KOPT-K1 (cell line): Measurements from ENCODE around the gene ZNF44.

ENCODE experiments used
- H3K27ac ChIP-seq: fragments of 200-600 bp; sonication (generic); 2 replicates; pipeline ENCODE4 v1.5.1; 2016; ENCODE audit warnings: antibody characterized with exemption, mild to moderate bottlenecking, low read depth, low read length; ENCODE audit not compliant: poor library complexity, severe bottlenecking
- H3K36me3 ChIP-seq: fragments of 200-600 bp; sonication (generic); 2 replicates; pipeline ENCODE4 v1.5.1; 2017; ENCODE audit warnings: antibody characterized with exemption, mild to moderate bottlenecking, low read length, moderate library complexity; ENCODE audit not compliant: insufficient read depth
- H3K9me3 ChIP-seq: fragments of 200-600 bp; sonication (generic); 2 replicates; pipeline ENCODE4 v1.5.1; 2017; ENCODE audit warnings: antibody characterized with exemption, low read length, mild to moderate bottlenecking; ENCODE audit not compliant: insufficient read depth, poor library complexity, severe bottlenecking

ZNF44 gene

DNA sequence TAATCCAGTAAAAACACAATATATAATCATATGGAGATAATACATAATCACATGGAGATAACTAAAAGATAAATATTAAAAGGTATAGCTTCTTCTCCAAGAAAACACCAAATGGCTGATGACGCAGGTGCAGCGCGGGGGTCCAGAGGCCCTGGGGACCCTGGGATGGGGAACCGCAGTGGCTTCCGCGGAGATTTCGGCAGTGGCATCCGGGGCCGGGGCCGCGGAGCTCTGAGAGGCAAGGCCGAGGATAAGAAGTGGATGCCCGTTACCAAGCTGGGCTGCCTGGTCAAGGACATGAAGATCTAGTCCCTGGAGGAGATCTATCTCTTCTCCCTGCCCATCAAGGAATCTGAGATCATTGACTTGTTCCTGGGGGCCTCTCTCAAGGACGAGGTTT lies 10.5 kb downstream of the ZNF44 start:
- no peak overlapping the region for H3K27ac ChIP-seq
- H3K36me3 ChIP-seq = peaks cover 34% of the 10 kb centered on the region
- peaks cover 59% of the 10 kb centered on the region for H3K9me3 ChIP-seq

DNA sequence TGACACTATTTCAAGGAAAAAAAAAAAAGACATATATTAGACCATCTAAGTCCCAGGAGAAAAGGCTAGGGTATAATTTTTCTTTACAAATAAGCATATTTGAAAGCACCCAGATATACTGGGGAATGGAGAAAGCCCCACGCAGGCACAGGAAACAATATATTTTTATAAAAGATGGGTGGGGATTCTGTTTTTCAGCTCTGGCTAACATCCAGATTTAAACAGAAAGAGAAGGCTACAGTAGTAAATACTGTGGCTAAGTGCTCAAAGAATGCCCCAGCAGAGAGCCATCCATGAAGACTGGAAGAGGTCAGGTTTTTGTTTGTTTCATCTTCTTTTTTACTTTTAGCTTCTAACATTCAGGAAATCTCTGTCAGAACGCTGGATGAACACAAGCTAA lies 16.0 kb downstream of the ZNF44 start:
- Histone ChIP-seq H3K27ac (no peak overlapping the region), H3K36me3 (peaks cover 47% of the 10 kb centered on the region), H3K9me3 (peaks cover 84% of the 10 kb centered on the region)

DNA sequence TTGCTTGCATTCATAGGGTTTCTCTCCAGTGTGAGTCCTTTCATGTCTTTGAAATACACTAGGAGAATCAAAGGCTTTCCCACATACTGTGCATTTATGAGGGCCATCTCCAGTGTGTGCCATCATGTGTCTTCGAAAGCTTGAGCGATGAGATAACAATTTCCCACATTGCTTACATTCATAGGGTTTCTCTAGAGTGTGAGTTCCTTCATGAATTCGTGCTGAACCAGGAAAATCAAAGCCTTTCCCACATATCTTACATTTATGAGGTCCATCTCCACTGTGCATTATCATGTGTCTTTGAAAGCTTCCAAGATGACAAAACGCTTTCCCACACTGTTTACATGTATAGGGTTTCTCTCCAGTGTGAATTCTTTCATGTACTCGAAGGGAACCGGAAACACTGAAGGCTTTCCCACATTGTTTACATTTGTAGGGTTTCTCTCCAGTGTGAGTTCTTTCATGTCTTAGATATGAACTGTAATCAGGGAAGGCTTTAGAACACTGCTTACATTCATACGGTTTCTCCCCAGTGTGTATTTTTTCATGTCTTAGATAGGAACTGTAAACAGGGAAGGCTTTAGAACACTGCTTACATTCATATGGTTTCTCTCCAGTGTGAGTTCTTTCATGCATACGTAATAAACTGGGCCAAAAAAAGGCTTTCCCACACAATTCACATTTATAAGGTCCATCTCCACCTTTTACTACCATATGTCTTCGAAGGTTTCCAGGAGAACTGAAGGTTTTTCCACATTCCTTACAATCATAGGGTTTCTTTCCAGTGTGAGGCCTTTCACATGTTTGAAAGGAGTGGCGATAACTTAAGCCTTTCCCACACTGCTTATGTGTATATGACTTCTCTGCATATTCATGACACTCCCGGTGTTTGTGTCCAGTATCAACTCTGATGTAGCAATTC lies 21.4 kb downstream of the ZNF44 start:
- no peak overlapping the region for H3K27ac ChIP-seq
- H3K36me3 ChIP-seq = peaks cover 75% of the 10 kb centered on the region
- peaks cover 96% of the 10 kb centered on the region for H3K9me3 ChIP-seq

DNA sequence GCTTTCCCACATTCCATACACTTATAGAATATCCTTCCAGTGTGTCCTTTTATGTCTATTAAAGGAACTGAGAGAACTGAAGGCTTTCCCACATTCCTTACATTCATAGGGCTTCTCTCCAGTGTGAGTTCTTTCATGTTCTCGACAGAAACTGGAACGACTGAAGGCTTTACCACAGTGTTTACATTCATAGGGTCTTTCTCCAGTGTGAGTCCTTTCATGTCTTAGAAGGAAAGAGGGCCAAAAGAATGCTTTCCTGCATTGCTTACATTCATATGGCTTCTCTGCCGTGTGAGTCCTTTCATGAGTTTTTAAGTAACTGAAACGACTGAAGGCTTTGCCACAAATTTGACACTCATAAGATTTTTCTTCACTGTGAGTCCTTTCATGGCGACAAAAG lies 22.3 kb downstream of the ZNF44 start:
- Histone ChIP-seq H3K9me3 (peaks cover 90% of the 10 kb centered on the region), H3K36me3 (peaks cover 74% of the 10 kb centered on the region), H3K27ac (no peak overlapping the region)

DNA sequence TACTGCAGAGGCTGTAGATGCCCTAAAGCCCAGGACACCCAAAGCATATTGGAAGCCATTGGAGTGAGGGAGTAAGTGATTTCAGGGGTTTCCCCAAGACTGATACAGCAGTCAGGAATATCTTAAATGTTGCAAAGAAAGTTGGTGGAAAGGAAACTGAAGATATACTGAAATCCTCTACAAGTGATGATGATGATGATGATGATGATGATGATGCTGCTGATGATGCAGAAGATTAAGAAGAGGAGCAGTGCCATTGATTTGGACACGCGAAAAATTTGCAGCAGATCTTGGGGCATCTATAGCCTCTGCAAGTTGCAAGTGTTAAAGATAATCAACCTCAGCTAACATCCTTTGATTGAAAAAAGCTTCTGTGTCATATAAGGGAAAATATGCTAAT lies 23.8 kb downstream of the ZNF44 start:
- Histone ChIP-seq H3K36me3 (peaks cover 61% of the 10 kb centered on the region), H3K9me3 (peaks cover 90% of the 10 kb centered on the region), H3K27ac (no peak overlapping the region)

DNA sequence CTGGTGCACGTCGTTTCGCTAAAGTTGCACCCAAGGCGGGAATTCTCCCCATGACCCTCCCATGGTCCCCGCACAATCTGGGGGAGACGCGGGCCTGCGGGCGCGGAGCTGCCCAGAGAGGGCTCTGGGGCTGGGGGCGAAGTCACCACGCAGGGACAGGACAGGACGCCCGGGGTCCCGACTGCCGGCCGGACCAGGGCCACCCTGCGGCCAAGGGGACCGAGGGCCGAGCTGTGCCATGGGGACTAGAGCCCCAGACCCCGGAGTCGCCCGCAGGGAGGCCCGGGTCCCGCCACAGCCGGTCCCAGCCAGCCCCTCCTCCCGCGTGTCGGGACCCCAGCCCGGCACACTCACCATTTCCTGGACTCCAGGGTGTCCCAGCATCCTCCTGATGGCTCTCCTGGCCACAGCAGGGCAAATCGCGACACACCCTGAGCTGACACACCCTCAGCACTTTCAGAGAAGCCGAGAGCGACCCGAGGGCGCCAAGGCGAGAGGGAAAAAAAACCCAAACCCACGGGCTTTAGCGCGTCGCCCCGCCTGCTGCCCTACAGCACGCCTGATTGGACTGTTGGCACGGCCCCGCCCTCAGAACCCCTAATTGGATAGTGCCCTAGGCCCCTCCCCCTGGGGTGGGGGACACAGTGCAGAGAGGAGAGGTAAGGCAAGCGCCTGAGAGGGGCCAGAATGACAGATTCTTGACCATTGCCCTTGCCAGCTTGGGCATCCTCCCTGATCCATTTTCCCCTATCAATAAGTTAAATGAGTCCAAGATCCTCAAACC lies 28.6 kb downstream of the ZNF44 start:
- H3K27ac ChIP-seq = no peak overlapping the region
- peaks cover 72% of the 10 kb centered on the region for H3K9me3 ChIP-seq
- peaks cover 14% of the 10 kb centered on the region for H3K36me3 ChIP-seq

DNA sequence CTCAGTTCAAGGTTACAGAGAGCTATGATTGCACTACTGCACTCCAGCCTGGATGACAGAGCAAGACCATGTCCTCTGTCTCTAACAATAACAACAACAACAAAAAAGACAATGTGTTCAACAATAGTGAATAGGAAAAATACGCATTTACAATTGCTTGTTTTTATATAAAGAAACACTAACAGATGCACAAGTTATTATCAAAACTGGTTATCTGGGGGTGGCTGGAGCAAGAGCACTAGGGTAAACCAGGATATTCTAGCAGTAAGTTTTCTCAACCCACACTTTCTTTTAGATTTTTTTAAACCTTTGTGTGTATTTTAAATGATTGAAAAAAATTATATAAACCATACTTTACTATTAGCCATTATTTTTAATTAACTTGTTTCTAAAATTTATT lies 33.1 kb downstream of the ZNF44 start:
- Histone ChIP-seq H3K36me3 (no peaks in the 10 kb centered on the region), H3K27ac (no peak overlapping the region), H3K9me3 (peaks cover 48% of the 10 kb centered on the region)

DNA sequence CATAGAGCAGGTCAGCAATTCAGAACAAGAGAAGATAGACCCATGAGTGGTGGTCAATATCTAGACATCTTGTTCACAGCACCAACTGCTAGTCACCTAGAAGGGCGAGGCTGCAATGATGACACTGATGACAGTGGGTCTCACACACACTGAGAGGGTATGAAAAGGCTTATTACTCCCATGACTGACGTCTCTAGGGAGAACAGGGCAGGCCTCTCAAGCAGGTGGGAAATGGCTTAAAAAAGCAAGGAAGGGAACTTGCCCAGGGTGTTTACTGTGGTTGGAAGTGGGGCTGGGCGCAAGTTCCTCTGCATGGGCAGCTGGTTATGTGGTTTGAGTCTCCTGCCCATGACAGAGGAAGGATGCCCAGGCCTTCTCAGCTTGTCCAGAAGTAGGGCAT lies 33.8 kb downstream of the ZNF44 start:
- Histone ChIP-seq H3K27ac (no peak overlapping the region), H3K9me3 (peaks cover 41% of the 10 kb centered on the region), H3K36me3 (no peaks in the 10 kb centered on the region)

DNA sequence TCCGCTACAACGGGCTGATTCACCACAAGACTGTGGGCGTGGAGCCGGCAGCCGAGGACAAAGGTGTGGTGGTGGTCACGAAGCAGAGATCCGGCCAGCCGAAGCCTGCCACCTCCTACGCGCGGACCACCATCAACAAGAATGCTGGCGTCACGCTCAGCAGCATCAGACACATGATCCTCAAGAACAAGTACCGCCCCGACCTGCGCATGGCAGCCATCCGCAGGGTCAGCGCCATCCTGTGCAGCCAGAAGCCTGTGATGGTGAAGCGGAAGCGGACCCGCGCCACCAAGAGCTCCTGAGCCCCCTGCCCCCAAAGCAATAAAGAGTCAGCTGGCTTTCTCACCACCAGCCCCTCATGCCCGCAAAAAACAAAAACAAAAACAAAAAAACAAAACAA lies 34.4 kb downstream of the ZNF44 start:
- no peaks in the 10 kb centered on the region for H3K36me3 ChIP-seq
- no peak overlapping the region for H3K27ac ChIP-seq
- H3K9me3 ChIP-seq = peaks cover 35% of the 10 kb centered on the region

DNA sequence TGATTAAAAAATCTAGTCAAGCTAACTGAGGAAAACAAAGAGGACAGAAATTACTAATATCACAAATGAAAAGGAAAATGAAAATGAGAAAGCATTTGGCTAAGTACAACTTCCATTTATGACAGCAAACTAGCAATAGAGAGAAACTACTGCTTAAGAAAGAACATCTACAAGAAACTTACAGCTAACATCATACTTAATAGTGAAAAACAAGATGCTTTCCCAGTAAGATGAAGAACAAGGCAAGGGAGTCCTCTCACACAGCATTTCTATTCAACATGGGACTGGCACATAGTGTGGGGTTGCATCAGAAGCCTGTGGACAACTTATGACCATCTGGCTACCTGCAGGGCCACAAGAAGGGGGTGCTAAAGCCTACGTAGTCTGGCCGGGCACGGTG lies 39.3 kb downstream of the ZNF44 start:
- peaks cover 41% of the 10 kb centered on the region for H3K9me3 ChIP-seq
- no peaks in the 10 kb centered on the region for H3K36me3 ChIP-seq
- H3K27ac ChIP-seq = no peak overlapping the region

DNA sequence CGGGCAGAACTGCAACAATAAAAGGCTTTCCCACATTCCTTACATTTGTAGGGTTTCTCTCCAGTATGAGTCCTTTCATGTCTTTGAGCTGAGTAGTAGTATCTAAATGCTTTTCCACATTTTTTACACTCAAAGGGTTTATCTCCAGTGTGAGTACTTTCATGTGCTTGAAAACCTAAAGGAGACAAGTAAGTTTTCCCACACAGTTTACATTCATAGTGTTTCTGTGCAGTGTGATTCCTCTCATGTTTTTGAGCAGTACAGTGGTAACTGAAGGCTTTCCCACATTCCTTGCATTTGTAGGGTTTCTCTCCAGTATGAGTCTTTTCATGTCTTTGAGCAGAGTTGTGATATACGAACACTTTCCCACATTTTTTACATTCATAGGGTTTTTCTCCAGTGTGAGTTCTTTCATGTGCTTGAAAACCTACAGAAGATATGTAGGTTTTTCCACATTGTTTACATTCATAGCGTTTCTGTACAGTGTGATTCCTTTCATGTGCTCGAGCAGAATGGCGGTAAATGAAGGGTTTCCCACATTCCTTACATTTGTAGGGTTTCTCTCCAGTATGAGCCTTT lies 47.0 kb downstream of the ZNF44 start:
- Histone ChIP-seq H3K27ac (no peak overlapping the region), H3K9me3 (peaks cover 88% of the 10 kb centered on the region), H3K36me3 (peaks cover 20% of the 10 kb centered on the region; the same call in 1 of the 2 replicates)

DNA sequence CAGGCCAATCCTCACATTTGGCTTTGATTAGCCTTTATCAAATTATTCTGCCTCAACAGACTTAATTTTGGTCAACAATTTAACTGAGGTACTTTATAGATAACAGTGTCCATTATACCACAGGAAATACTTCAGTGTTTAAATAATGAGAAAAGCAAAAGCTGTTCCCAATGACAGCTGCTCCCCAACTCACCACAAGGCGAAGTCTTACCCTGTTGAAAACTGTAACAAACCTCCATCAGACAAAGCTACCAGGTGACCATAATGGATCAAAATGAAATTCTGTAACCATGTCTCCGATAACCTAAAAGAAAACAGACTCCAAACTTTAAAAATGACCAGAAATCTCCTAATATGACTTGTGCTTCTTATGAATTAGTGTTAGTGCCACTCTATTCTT lies 50.3 kb downstream of the ZNF44 start:
- peaks cover 58% of the 10 kb centered on the region for H3K9me3 ChIP-seq
- peaks cover 20% of the 10 kb centered on the region; the same call in 1 of the 2 replicates for H3K36me3 ChIP-seq
- no peak overlapping the region for H3K27ac ChIP-seq

DNA sequence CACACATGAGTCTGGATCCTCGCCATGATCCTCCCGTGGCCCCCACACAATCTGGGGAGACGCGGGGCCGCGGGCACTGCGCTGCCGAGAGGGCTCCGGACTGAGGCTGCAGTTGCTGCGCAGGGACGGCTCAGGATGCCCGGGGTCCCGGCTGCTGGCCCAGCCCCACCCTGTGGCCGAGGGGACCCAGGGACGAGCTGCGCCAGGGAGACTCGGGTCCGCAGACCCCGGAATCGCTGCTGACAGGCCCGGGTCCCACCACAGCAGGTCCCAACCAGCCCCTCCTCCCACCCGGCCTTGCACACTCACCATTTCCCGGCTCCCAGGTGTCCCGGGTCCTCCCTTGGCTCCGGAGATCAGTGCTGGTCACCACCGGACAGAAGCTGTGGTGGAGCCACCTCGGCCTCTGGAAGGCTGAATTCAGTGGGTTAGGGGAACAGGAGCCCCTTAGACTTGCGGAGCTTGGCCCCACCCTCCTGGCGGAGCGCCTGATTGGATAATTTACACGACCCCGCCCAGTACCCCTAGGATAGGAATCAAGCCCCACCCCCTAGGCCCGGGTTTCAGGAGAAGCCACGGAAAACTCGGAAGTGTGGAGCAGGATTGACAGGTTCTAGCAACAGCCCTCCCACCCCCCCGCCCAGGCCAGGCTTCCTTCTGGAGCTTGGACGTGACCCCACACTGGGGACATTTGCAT lies 57.4 kb downstream of the ZNF44 start:
- Histone ChIP-seq H3K9me3 (peaks cover 31% of the 10 kb centered on the region), H3K36me3 (peaks cover 16% of the 10 kb centered on the region), H3K27ac (no peak overlapping the region)

DNA sequence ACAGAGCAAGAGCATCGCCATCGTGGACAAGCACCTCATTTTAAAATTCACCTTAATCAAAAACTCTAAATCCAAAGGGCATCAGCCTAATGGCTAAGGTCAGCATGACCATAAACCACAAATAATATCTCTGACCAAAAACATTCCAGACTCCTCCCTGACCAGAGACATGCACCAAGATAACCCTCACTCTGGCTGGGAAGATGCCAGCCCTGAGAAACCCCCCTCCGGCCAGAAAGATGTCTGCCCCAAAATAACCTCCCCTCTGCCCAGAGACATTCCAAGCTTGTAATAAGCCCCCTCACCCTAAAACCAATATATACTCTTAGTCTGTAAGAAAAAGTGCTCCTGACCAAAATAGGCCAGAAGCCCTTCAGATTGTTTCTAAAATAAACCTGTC lies 61.7 kb downstream of the ZNF44 start:
- Histone ChIP-seq H3K36me3 (peaks cover 32% of the 10 kb centered on the region), H3K9me3 (peaks cover 42% of the 10 kb centered on the region), H3K27ac (no peak overlapping the region)
